ENCODE data around the gene WDR59.

DNA sequence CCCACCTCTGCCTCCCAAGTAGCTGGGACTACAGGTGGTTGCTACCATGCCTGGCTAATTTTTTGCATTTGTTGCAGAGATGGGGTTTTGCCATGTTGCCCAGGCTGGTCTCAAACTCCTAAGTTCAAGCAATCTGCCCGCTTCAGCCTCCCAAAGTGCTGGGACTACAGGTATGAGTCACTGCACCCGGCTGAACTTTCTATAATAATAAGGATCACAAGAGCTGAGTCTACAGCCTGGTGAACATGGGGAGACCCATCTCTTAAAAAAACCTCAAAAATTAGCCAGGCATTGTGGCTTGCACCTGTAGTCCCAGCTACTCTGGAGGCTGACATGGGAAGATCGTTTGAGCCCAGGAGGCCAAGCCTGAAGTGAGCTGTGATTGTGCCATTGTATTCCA, 53.5 kb downstream of the WDR59 start:
- TF ChIP-seq, protein P1, sequence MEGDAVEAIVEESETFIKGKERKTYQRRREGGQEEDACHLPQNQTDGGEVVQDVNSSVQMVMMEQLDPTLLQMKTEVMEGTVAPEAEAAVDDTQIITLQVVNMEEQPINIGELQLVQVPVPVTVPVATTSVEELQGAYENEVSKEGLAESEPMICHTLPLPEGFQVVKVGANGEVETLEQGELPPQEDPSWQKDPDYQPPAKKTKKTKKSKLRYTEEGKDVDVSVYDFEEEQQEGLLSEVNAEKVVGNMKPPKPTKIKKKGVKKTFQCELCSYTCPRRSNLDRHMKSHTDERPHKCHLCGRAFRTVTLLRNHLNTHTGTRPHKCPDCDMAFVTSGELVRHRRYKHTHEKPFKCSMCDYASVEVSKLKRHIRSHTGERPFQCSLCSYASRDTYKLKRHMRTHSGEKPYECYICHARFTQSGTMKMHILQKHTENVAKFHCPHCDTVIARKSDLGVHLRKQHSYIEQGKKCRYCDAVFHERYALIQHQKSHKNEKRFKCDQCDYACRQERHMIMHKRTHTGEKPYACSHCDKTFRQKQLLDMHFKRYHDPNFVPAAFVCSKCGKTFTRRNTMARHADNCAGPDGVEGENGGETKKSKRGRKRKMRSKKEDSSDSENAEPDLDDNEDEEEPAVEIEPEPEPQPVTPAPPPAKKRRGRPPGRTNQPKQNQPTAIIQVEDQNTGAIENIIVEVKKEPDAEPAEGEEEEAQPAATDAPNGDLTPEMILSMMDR (IDR thresholded peaks at IDR 0.05) = no peak
- no peak for TF ChIP-seq POLR2A (IDR thresholded peaks at IDR 0.05)
